NCI-H2107 treated with DMSO at 0.1 percent for 48 hours (cell line): ENCODE results near the gene LDB1.

Source experiments
- DNase-seq: peaks from one replicate; lab custom pipeline; 2025; ENCODE audit not compliant: unreplicated experiment; lab: John Stamatoyannopoulos, UW

Gene LDB1

DNA sequence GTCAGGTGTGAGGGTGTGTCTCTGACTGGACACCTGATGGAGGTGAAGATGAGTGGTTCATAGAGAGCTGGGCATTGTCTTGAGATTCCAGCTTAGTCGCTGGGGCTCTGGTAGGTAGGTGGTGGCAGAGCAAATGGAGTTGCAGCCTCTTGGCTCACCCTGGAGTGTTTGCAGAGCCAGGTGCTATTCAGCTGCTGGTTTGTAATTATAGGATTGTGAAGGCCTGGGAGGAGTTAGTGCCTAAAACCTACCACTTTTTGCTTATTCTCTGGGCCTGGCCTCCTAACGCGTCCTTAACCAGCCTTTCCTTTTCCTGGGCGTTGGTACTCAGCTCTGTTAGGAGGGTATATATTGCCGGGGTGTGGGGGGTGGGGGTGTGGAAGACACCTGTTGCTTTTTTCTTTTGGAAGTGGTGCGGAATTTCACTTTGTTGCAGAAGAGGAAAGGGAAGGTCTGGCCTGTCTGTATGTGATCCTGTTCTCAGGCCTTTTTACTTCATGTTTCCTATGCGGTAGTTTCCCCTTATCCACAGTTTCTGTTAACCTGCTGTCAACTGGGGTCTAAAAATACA, 15.9 kb upstream of the LDB1 start:
- DNase-seq = peak; percentile 54

GRCh38 chr10:102134416-102134815, 14.2 kb upstream of the LDB1 start:
- DNase-seq = no peak

DNA sequence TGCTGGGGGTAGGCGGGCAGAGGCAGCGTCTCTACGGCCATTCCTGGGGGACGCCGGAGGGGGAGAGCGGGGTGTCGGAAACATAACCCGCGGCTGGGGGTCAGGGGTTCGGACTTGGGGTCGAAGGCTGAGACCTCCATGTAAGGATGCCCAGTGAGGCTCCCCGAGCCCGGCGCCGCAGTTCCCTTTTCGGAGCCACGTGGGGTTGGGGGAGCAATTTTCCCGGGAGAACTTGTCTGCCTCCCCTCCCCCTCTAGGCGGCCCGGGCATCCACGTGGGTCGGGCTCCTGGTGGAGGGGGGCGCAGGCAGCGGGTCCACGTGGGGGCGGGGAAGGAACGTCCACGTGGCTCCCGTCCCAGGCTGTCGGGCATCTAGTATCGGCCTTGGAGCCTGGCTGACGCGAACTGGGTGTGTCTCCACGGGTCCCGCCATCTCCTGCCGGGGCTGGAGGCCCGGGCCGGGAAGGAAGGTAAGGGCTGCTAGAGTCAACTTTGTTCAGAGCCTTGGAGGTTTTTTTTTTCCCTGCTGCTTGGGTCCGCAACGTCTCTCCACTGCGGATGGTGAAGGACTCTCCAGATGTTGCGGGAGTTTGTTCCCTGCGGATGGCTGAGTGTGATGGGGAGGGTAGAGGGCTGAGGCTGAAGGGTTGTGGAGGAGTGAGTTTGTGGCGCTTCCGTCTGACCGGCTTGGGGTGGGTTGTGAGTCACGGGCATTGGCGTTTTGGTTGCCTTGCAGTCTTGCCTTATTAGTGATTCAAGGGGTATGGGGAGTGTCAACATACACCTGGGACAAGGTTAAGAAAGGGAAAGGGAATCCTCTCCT, 13.4 kb upstream of the LDB1 start:
- no peak for DNase-seq

DNA sequence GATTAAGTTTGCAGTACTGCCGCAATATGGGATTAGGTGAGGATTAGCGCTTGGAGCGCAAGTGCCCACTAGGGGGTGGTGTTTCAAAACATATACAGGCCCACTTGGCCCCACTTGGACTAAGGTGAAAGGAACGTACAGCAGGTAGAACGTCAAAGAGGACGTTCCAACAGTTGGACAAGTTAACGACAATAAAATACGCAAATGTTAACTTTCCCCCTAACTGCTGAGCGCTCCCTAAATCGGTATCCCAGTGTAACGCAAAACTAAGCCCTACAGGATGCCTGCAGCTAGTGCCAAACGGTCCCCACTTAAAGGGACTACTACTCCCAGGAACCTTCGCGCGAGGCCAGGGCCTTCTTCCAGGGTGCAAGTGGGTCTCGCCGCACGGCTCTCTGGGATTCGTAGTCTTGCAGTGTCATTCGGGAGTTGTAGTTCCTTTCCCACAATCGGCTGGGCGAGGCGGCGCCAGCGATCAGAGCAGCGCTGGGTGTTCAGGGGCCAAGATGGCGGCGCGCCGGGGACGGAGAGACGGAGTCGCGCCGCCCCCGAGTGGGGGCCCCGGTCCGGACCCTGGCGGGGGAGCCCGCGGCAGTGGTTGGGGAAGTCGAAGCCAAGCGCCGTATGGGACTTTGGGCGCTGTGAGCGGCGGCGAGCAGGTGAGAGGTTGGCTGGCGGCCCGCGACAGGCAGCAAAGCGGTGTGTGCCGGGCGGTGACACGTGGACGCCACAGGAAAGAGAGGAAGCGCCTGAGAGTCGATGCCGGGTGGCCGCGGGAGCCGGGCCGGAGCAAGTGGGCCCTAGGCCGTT, 12.6 kb upstream of the LDB1 start, which contains the start of gene PPRC1:
Gene PPRC1, plus strand, starts transcription at position 478 of the 810 bp plus-strand sequence. Its CDS starts 29 bp downstream, at position 507.
- DNase-seq = peak; percentile 92

- DNase-seq = no peak
Measured at GRCh38 chr10:102132193-102132562, 12.0 kb upstream of the LDB1 start.

- no peak for DNase-seq
Measured at GRCh38 chr10:102131286-102132170, 11.4 kb upstream of the LDB1 start.

- DNase-seq = no peak
Measured at GRCh38 chr10:102123223-102123622, 3.1 kb upstream of the LDB1 start.

DNA sequence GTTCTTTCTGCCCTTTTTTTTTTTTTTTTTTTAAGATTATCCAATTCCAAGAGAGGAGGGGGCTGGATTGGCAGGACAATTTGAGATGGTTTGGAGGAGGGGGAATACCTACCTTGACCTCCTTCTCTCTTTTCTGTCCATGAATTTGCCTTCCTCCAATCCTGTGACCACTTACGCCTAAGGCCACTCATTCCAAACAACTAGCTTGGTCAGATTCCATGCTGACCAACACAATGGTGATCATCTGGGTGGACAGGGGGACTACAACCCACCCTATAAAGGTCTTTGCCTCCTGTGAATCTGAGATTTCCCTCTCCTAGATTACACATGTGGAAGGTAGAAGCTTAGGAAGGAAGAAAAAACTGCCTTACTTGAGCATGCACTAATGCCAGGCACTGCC, 2.3 kb upstream of the LDB1 start:
- no peak for DNase-seq

- DNase-seq = no peak
Measured at GRCh38 chr10:102121739-102122372, 1.7 kb upstream of the LDB1 start.

- DNase-seq = no peak
Measured at GRCh38 chr10:102120991-102121738, 997 bp upstream of the LDB1 start.

- DNase-seq = no peak
Measured at GRCh38 chr10:102119417-102120141, 589 bp downstream of the LDB1 start.

- DNase-seq = no peak
Measured at GRCh38 chr10:102118867-102119266, 1.3 kb downstream of the LDB1 start.

DNA sequence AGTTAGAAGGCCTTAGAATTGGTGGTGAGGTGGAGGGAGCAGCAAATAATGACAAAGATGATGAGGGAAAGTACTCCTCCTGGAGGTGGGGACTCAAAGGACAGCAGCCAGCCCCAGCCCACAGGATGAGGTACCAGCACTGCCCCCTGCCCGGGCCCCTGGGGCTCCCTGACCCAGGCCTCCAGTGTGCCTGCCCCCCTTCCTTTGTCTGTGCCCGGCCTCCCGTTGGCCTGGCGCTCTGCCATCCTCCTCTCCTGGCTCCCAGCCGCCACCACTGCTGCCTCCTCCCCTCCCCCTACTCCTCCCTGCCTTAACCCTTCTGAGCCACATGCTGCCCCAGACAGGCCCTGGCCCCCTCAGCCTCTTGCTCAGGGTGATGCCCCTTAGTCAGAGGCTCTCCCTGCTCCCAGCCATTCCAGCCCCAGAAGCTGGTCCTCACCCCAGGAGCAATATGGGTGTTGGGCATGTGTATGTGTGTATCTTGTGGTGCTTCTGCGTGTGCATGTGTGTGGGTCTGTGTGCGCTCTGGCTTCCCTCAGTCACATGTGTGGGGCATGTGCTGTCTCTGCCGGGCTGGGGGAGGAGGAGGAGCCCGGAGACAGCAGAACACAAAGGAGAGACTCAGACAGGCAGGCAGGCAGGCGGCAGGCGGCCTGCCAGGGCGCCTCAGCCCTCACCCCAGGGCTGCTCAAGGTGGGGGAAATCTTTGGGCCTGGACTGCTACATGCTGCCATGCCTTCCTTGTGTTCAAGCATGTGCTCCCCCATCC, 2.6 kb downstream of the LDB1 start:
- peak; percentile 64 for DNase-seq

- DNase-seq = no peak
Measured at GRCh38 chr10:102116656-102117055, 3.5 kb downstream of the LDB1 start.

- DNase-seq = no peak
Measured at GRCh38 chr10:102115775-102116174, 4.4 kb downstream of the LDB1 start.

DNA sequence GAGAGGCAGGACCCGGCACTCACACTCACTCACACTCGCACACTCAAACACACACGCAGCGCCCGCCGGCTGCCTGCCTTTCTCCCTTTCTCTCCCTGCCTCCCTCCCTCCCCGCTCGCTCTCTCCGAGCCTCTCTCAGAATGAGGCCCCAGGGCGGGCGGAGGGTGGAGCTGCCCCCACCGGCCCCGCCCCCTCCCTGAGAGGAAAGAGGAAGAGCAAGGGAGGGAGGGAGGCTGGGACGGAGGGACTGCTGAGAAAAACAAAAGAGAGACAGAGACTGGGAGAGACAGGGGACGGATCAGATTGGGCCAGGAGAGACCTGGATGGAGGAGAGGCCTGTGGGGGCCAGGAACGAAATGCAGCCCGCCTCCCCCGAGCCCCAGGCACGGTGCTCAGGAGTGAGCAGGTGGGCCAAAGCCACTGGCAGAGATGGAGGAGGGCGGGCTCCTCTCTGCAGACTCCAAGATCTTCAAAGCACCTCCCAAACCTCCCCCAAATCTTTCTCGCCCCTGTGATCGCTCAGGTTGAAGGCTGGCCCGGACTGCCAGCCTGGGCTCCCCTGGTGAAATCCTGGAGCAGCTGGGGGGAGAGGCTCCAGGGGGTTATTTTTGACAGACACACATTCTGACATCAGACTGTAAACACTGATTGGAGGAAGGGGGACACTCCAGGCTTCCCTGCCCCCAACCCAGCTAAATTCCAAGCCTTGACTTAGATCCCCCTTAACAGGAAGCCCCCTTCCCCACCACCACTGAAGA, 5.1 kb downstream of the LDB1 start:
- peak; percentile 62 for DNase-seq
